Retinal pigment epithelial cell (primary cell): ENCODE results near the gene GPR87.

Experiments used
- DNase-seq: peaks from one replicate; pipeline ENCODE4 v3.0.0-alpha.2; 2010; ENCODE audit warnings: low read depth
- H3K4me3 ChIP-seq: 2 replicates; pipeline ENCODE4 v1.5.1; 2011; ENCODE audit warnings: mild to moderate bottlenecking, low read length, control low read depth, moderate library complexity
- CTCF ChIP-seq: conservative IDR thresholded peaks from 2 replicates; pipeline ENCODE4 v1.5.1; 2011; ENCODE audit warnings: low read depth, low read length, control low read depth, inconsistent platforms

The GPR87 gene

GRCh38 chr3:151309566-151309965, 7.1 kb downstream of the GPR87 start:
- H3K4me3 ChIP-seq = no peak overlapping the region
- TF ChIP-seq CTCF = no peak
- no peak for DNase-seq

- no peak for DNase-seq
- H3K4me3 ChIP-seq = no peak overlapping the region
- no peak for TF ChIP-seq CTCF
Observed at GRCh38 chr3:151307583-151308488, 8.8 kb downstream of the GPR87 start.

- TF ChIP-seq CTCF = no peak
- H3K4me3 ChIP-seq = no peak overlapping the region
- no peak for DNase-seq
Observed at GRCh38 chr3:151307131-151307530, 9.5 kb downstream of the GPR87 start.

- TF ChIP-seq CTCF = no peak
- no peak overlapping the region for H3K4me3 ChIP-seq
- no peak for DNase-seq
Observed at GRCh38 chr3:151306168-151306810, 10.3 kb downstream of the GPR87 start.

GRCh38 chr3:151305775-151306151, 10.9 kb downstream of the GPR87 start:
- TF ChIP-seq CTCF = no peak
- no peak for DNase-seq
- no peak overlapping the region for H3K4me3 ChIP-seq

GRCh38 chr3:151305060-151305774, 11.4 kb downstream of the GPR87 start:
- DNase-seq = peak; percentile 96
- TF ChIP-seq CTCF = peak; percentile 39
- H3K4me3 ChIP-seq = peak overlapping the region; percentile 22
